A172 (cell line): ENCODE data around the gene TCEAL1. TPM values are rescaled to one million over a fixed set of nuclear protein-coding genes. Genes with fewer than 3 reads are reported as not detected.
"Not testable (repeated sequence)": the region's sequence is repeated elsewhere in the genome, so short reads cannot be mapped to it uniquely, and the experiment has no call there.

Experiments used
- DNase-seq: peaks from one replicate; pipeline ENCODE4 v3.0.0-alpha.2; 2015; ENCODE audit warnings: low spot score
- total RNA-seq: library from RNA; depleted of rRNA; stranded (reverse); fragments of >200 nt; shearing (Covaris generic); gene quantifications from 2 replicates; pipeline ENCODE4 v1.2.3, GENCODE V29; 2014; rRNA removed

The TCEAL1 gene
- total RNA-seq, result 26.3 and 43.2 TPM in 2 replicates

- no peak for DNase-seq
These were observed at the start of gene TCEAL1 for GRCh38 chrX:103628386-103629317. Gene TCEAL1 (plus strand): TSS chrX:103628975. CDS start chrX:103629917, 942 bp downstream.

DNA sequence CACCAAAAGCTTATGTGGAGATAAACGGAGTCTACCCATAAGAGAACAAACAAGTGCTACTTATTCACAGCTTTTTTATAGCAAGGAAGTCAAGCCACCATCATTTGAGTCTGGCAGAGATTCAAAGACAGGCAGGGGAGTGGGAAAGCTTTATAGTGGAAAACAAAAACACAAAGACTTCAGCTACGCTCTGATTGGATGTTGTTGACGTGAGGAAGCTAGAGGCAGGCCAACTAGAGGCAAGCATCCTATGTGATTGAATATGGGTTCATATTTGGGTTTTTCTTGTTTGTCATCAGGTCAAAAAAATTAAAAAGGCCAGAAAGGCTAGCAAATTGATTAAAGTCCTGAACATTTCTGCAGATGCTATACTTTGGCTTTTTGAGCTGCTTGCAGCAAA lies 44.2 kb upstream of the TCEAL1 start:
- DNase-seq, result no peak

GRCh38 chrX:103585411-103586313 lies 43.1 kb upstream of the TCEAL1 start, which contains the start of gene TCEAL4:
Gene TCEAL4 (plus strand): TSS chrX:103585515. CDS start chrX:103586676, 1,161 bp downstream.
- no peak for DNase-seq

DNA sequence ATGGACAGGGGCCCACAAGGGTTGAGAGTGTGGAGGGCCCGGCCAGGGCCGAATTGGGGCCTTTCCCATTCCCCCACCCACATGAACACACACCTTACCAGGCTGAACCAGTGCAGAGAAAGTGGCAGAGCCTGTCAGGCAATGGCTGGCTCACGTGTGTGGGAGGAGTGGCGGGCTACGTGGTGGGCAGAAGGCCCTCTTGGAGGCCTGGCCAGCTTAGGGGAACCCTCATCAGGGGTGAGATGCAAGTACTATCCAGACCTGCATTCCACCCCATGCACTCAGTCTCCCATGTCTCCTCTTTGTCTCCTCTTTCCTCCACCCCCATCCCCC lies 42.5 kb upstream of the TCEAL1 start:
- DNase-seq, result no peak

DNA sequence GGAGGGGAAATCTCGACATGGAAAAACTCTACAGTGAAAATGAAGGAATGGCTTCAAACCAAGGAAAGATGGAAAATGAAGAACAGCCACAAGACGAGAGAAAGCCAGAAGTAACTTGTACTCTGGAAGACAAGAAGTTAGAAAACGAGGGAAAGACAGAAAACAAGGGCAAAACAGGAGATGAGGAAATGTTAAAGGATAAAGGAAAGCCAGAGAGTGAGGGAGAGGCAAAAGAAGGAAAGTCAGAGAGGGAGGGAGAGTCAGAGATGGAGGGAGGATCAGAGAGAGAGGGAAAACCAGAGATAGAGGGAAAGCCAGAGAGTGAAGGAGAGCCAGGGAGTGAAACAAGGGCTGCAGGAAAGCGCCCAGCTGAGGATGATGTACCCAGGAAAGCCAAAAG lies 42.1 kb upstream of the TCEAL1 start:
- DNase-seq, result no peak

DNA sequence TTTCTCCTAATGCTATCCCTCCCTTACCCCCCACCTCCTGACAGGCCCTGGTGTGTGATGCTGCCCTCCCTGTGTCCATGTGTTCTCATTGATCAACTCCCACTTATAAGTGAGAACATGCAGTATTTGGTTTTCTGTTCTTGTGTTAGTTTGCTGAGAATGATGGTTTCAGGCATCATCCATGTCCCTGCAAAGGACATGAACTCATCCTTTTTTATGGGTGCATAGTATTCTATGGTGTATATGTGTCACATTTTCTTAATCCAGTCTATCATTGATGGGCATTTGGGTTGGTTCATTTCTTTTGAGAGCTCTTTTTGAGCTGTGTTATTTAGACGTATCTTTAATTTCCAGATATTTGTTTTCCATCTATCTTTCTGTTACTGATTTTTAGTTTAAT lies 36.5 kb upstream of the TCEAL1 start:
- DNase-seq, result not testable (repeated sequence)

DNA sequence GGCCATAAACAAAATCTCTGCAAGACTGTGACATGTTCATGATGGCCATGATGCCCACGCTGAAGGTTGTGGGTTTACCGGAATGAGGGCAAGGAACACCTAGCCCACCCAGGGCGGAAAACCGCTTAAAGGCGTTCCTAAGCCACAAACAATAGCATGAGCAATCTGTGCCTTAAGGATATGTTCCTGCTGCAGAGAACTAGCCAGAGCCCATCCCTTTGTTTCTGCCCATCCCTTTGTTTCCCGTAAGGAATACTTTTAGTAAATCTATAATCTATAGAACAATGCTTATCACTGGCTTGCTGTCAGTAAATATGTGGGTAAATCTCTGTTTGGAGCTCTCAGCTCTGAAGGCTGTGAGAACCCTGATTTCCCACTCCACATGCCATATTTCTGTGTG lies 33.6 kb upstream of the TCEAL1 start:
- not testable (repeated sequence) for DNase-seq

DNA sequence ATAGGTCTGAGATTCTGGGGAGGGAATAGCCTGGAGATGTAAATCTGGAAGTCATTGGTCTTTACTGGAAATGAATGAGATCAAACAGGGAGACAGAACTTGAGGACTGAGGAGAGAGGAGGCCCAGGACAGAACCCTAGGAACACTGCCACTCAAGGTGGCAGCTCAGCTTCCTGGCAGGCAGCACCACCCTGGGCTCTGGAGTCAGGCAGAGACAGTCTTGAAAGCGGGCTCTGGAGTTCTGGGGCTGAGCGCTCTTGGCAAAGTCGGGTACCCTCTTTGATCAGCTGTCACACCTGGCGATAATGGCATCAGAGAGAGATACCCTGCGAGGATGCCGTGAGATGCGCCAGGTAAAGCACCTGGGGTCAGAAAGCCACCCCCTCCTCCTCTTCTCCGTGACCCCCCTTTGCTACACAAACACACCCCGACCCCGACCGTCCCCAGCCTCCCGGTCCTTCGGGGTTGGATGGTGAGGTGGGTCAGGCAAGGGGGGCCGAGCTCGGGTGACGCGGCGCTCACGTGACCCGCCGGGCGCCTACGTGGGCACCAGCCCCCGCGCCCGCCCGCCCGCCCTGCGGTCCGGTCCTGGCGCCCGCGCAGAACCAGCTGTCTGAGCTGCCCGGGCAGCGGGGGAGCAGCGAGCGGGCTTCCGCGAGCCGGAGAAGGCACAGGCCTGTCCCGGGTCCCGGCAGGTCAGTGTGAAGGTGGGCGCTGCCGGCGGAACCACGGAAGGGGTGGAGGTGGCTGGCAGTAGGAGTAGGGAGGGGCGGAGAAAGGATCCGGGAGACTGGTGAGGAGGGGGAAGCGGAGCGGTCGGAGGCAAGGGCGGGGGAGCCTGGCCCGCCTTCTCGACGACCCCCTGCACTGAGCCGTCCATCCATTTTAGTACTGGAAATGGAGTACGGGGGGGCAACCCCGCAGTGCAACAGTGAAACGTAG lies 21.1 kb upstream of the TCEAL1 start, which contains the start of gene TCEAL3:
TSS of gene TCEAL3 (plus strand) at position 600 of the 942 bp plus-strand sequence. CDS start 1,102 bp downstream, outside the sequence.
- no peak for DNase-seq

GRCh38 chrX:103608306-103608963 lies 20.3 kb upstream of the TCEAL1 start:
- DNase-seq, result no peak

DNA sequence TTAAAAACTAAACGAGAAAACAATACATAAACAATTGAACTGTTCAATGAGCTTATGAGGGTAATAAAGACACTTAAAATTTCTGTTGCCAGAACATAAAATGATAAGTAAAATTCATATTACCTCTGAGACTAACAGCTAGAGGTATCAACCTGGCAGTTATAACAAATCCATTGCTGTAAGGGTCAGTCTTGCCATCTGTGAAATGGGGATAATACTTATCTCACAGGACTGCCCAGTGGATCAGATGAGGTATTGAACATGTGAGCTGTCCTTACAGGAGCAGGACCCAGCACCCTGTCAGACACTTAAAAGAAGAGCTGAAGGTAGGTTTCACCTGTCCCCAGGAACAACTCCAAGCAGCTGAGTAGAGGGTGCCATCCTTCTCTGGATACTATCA lies 18.5 kb upstream of the TCEAL1 start:
- no peak for DNase-seq

DNA sequence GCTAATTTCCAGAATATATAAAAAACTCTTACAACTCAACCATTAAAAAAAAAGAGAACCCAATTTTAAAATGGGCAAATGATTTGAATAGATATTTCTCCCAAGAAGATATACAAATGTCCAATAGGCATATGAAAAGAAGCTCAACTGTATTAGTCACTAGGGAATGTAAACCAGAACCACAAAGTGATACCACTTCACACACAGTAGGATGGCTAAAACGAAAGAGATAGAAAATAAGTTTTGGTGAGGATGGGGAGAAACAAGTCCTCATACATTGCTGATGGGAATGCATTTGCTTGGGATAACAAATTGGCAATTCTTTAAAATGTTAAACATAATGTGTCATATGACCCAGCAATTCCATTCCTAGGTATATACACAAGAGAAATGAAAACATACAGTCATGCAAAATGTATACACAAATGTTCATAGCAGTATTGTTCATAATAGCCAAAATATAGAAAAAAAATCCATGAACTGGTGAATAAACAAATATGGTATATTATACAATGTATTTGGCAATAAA lies 15.3 kb upstream of the TCEAL1 start:
- no peak for DNase-seq

DNA sequence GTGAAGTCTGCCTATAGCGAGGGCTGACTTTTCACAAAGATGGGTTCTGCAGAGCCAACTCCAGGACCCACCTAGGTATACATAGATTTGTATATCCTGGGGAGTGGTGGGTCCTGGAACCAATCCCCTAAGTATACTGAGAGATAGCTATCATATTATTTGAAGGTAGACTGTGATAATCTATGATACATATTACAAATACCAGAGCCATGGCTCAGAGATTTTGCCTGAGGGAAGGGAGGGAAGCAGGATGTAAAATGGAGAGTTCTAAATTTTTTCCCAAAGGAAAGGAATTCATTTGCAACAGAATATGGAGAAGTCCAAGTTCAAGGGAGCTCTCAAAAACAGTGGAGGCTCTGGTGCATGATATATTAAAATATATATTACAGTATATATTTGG lies 13.8 kb upstream of the TCEAL1 start:
- DNase-seq, result no peak

DNA sequence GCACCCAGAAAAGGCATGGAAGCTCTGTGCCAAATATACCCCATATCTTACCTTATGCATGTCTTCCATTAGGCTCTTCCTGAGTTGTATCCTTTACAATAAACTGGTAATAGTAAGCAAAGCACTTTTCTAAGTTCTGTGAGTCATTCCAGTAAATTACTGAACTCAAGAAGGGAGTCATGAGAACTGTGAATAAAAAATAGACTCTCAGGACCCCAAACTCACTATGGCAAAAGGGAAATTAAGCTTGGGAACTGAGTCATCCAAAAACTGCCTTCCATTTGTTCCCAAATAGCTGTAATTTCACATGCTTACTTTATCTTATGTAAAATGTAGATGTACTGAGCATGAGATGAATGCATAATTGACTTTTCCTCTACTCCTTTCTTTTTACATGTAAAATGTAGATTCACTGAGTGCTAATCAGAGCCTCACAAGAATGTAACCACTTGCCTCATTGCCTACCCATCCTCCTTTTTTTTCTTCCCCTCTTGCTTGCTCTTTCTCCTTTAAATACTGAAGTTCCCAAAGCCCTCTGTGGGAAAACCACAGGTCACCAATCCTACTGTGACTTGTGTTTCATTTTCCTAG lies 12.9 kb upstream of the TCEAL1 start:
- DNase-seq, result no peak

- DNase-seq, result no peak
These were observed 12.0 kb upstream of the TCEAL1 start for GRCh38 chrX:103616676-103617186.

DNA sequence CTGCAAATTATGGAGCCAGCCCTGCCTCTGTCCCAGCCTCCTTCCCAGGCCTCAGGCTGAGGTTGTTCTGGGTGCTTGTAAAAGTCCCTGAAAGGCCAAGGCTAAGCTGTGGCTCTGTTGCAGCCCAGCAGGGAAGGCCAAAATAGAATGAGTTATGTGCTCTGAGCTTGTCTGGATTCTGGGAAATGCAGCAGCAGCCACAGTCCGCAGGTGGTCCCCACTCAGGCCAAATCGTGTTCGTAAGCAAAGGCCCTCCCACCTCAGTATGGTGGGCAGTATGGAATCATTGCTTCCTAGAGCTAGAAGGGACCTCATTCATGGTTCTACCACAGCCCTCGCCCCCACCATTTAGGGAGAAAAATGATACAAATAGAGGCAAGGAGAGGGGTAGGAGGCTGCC lies 4.7 kb upstream of the TCEAL1 start:
- no peak for DNase-seq

DNA sequence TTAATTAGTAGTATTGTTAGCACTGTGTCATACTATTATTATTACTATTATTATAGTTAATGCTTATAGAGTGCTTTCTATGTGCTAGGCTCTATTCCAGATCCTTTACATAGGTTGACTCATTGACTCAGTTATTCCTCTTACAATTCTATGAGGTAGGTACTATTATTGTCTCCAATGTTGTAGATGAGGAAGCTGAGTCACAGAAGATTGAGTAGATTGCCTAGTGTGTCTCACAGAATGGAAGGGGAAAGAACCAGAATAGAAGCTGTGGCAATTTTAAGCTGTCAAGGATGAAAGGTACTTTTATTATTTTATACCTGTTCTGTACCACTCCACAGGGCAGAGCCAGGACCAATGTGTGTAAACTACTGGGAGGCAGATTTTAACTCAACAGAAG lies 1.9 kb upstream of the TCEAL1 start:
- no peak for DNase-seq

DNA sequence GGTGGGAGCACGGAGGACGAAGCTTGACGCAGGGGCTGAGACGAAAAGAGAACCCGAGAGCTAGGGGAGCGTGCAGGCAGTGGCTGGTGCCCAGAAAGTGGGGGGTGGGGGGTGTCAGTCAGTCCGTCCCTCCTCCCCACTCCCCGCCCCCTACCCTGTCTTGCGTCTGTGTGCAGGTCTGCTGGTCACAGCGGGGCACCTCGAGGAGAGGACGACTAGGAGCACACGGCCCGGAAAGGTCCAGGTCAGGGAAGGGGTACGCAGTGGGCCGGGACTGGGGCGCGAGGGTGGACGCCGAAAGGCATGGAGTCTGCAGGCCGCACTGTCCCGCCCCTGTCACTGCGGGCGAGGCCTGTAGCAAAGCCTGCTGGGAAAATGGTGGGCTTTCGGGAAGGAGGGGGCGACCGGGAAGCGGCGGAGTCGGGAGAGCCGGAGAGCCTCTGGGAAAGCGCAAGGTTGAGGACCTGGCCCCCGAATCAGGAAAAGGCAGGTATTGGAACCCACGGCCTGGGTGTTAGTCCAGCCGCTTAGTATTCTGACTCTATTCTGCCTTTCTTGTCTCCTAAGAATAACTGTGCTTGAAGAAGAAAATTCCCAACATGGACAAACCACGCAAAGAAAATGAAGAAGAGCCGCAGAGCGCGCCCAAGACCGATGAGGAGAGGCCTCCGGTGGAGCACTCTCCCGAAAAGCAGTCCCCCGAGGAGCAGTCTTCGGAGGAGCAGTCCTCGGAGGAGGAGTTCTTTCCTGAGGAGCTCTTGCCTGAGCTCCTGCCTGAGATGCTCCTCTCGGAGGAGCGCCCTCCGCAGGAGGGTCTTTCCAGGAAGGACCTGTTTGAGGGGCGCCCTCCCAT lies 769 bp downstream of the TCEAL1 start:
- DNase-seq, result peak; percentile 31

- no peak for DNase-seq
These were observed 1.4 kb downstream of the TCEAL1 start for GRCh38 chrX:103630171-103630511.

GRCh38 chrX:103631145-103631544 lies 2.4 kb downstream of the TCEAL1 start:
- DNase-seq, result no peak
